ENCODE data around the gene SLC29A3. TPM values are rescaled to one million over a fixed set of nuclear protein-coding genes. Genes with fewer than 3 reads are reported as not detected.

Gene SLC29A3
- total RNA-seq, 1 donor from 2014 or later = 4.4 TPM

GRCh38 chr10:71335173-71335708 lies 16.2 kb downstream of the SLC29A3 start:
- Mint-ChIP-seq H3K27me3 (ENCODE audit: unreplicated experiment) (peaks cover 6% of the 10 kb centered on the region), H3K4me1 (ENCODE audit: unreplicated experiment) (no peaks in the 10 kb centered on the region), H3K27ac (ENCODE audit: unreplicated experiment) (no peak overlapping the region), H3K36me3 (ENCODE audit: unreplicated experiment) (no peaks in the 10 kb centered on the region), H3K9me3 (ENCODE audit: unreplicated experiment) (no peaks in the 10 kb centered on the region), H3K4me3 (ENCODE audit: unreplicated experiment) (no peak overlapping the region)
- DNase-seq (ENCODE audit: extremely low spot score, unreplicated experiment) = no peak
- no peak for TF ChIP-seq CTCF (IDR thresholded peaks at IDR 0.05)

- Mint-ChIP-seq H3K9me3 (ENCODE audit: unreplicated experiment) (no peaks in the 10 kb centered on the region), H3K4me1 (ENCODE audit: unreplicated experiment) (no peaks in the 10 kb centered on the region), H3K36me3 (ENCODE audit: unreplicated experiment) (no peaks in the 10 kb centered on the region), H3K27ac (ENCODE audit: unreplicated experiment) (no peak overlapping the region), H3K27me3 (ENCODE audit: unreplicated experiment) (peaks cover 6% of the 10 kb centered on the region), H3K4me3 (ENCODE audit: unreplicated experiment) (no peak overlapping the region)
- DNase-seq (ENCODE audit: extremely low spot score, unreplicated experiment) = no peak
- no peak for TF ChIP-seq CTCF (IDR thresholded peaks at IDR 0.05)
These were observed 17.6 kb downstream of the SLC29A3 start for GRCh38 chr10:71336632-71337031.

DNA sequence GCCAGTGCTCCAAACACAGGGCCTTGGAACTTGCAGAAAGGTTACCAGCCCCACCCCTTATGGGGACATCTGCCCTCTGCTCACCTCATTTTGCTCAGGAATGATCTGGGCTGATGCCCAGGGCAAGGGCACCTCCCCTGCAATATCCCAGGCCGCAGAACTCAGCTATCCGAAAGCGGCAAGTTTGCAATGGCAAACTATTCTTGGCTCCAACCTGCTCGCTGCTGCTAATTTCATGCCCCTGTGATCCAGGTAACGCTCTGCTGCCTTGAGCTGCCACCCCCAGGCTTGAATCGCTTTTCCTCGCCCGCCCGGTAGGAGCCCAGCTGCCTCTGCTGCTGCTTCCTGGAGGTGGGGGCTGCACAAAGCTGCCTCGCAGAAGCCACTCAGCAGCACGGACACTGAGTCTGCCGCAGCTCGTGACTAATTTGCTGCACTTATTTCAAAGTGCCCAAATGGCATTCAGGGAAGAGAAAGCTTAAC lies 18.2 kb downstream of the SLC29A3 start:
- Mint-ChIP-seq H3K27ac (ENCODE audit: unreplicated experiment) (no peak overlapping the region), H3K9me3 (ENCODE audit: unreplicated experiment) (no peaks in the 10 kb centered on the region), H3K4me3 (ENCODE audit: unreplicated experiment) (no peak overlapping the region), H3K4me1 (ENCODE audit: unreplicated experiment) (no peaks in the 10 kb centered on the region), H3K36me3 (ENCODE audit: unreplicated experiment) (no peaks in the 10 kb centered on the region), H3K27me3 (ENCODE audit: unreplicated experiment) (peaks cover 6% of the 10 kb centered on the region)
- DNase-seq (ENCODE audit: extremely low spot score, unreplicated experiment) = no peak
- TF ChIP-seq CTCF (IDR thresholded peaks at IDR 0.05) = no peak

DNA sequence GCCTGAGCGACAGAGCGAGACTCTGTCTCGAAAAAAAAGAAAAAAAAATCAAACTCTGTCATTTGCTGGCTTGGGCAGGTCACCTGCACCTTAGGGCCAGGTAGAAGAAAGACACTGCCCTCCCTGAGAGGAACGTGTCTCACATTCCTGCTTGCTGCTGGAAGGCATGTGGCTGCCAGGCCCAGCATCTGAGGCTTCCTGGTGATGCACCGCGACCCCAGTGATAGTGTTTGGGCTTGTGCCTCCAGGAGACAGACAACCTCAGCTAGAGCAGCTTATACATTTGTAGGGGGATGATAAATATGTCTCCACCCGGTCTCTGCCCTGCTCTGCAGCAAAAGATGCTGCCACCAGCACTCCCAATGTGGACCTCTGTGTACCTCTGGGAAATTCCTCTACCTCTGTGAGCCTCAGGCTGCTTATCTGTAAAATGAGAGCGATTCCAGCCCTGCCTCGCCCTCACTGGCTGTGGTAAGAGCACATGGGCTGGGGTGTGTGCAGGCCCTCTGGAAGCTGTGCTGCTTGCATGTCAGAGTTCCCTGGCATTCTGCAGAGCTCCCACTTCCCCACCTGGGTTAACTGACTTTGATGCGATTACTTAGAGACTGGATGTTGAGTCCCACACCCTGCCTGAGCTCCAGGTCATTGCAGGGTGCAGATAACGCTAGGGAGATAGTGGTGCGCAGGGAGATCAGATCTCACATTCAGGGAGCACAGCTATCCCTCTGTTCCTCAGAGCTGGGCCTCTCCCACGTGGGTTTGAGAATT lies 19.9 kb downstream of the SLC29A3 start:
- DNase-seq (ENCODE audit: extremely low spot score, unreplicated experiment) = no peak
- no peaks in the 10 kb centered on the region for H3K9me3 Mint-ChIP-seq (ENCODE audit: unreplicated experiment)
- H3K27ac Mint-ChIP-seq (ENCODE audit: unreplicated experiment) = no peak overlapping the region
- no peak for TF ChIP-seq CTCF (IDR thresholded peaks at IDR 0.05)
- no peaks in the 10 kb centered on the region for H3K4me1 Mint-ChIP-seq (ENCODE audit: unreplicated experiment)
- H3K27me3 Mint-ChIP-seq (ENCODE audit: unreplicated experiment) = peaks cover 6% of the 10 kb centered on the region
- no peaks in the 10 kb centered on the region for H3K36me3 Mint-ChIP-seq (ENCODE audit: unreplicated experiment)
- no peak overlapping the region for H3K4me3 Mint-ChIP-seq (ENCODE audit: unreplicated experiment)

GRCh38 chr10:71339796-71340589 lies 20.9 kb downstream of the SLC29A3 start:
- no peak for TF ChIP-seq CTCF (IDR thresholded peaks at IDR 0.05)
- H3K36me3 Mint-ChIP-seq (ENCODE audit: unreplicated experiment) = no peaks in the 10 kb centered on the region
- no peak overlapping the region for H3K4me3 Mint-ChIP-seq (ENCODE audit: unreplicated experiment)
- DNase-seq (ENCODE audit: extremely low spot score, unreplicated experiment) = no peak
- H3K27me3 Mint-ChIP-seq (ENCODE audit: unreplicated experiment) = peaks cover 9% of the 10 kb centered on the region
- no peaks in the 10 kb centered on the region for H3K4me1 Mint-ChIP-seq (ENCODE audit: unreplicated experiment)
- no peak overlapping the region for H3K27ac Mint-ChIP-seq (ENCODE audit: unreplicated experiment)
- no peaks in the 10 kb centered on the region for H3K9me3 Mint-ChIP-seq (ENCODE audit: unreplicated experiment)
